A673 (cell line): Measurements from ENCODE around the gene SLC4A9. TPM values are rescaled to one million over a fixed set of nuclear protein-coding genes. Genes with fewer than 3 reads are reported as not detected.

Experiments
- BruUV-seq: library from RNA; stranded (reverse); fragments of 400-500 nt; replicated peaks from 2 replicates; lab custom pipeline; 2021; lab: Mats Ljungman, UMichigan
- CTCF ChIA-PET: fragments of 300-600 bp; sonication (Branson Sonifier 250); formaldehyde crosslinking; loops from one replicate; lab custom pipeline; 2022; ENCODE audit warnings: antibody characterized with exemption; lab: Charles Lee
- POLR2A ChIA-PET: fragments of 300-600 bp; sonication (Branson Sonifier 250); formaldehyde crosslinking; loops from one replicate; lab custom pipeline; 2022; ENCODE audit warnings: antibody characterized with exemption; ENCODE audit not compliant: low non-redundant PET; lab: Charles Lee
- DNase-seq: peaks from one replicate; pipeline ENCODE4 v3.0.0-alpha.2; 2015; ENCODE audit warnings: low spot score
- H3K27ac ChIP-seq: fragments of 200-600 bp; sonication (generic); 2 replicates; pipeline ENCODE4 v1.5.1; 2016; ENCODE audit warnings: mixed run types, low read depth, mild to moderate bottlenecking, mixed read lengths, antibody characterized with exemption, low read length; ENCODE audit not compliant: poor library complexity, severe bottlenecking
- H3K27me3 ChIP-seq: fragments of 200-600 bp; sonication (generic); replicated peaks from 2 replicates; pipeline ENCODE4 v1.6.1; 2017; ENCODE audit warnings: mixed run types, low read depth, mild to moderate bottlenecking, mixed read lengths, antibody characterized with exemption, low read length; ENCODE audit not compliant: insufficient read depth, poor library complexity
- H3K36me3 ChIP-seq: fragments of 200-600 bp; sonication (generic); 2 replicates; pipeline ENCODE4 v1.6.1; 2016; ENCODE audit warnings: mixed run types, mild to moderate bottlenecking, mixed read lengths, antibody characterized with exemption, low read length; ENCODE audit not compliant: insufficient read depth, poor library complexity, severe bottlenecking
- H3K4me1 ChIP-seq: fragments of 200-600 bp; sonication (generic); 2 replicates; pipeline ENCODE4 v1.6.1; 2017; ENCODE audit warnings: mixed run types, mild to moderate bottlenecking, mixed read lengths, antibody characterized with exemption, low read length; ENCODE audit not compliant: insufficient read depth, poor library complexity, severe bottlenecking
- H3K4me3 ChIP-seq: fragments of 200-600 bp; sonication (generic); 2 replicates; pipeline ENCODE4 v1.5.1; 2016; ENCODE audit warnings: low read depth, mixed run types, mild to moderate bottlenecking, mixed read lengths, low read length; ENCODE audit not compliant: poor library complexity, severe bottlenecking
- H3K9me3 ChIP-seq: fragments of 200-600 bp; sonication (generic); 2 replicates; pipeline ENCODE4 v1.6.1; 2016; ENCODE audit warnings: mixed run types, low read depth, mild to moderate bottlenecking, mixed read lengths, antibody characterized with exemption, low read length; ENCODE audit not compliant: poor library complexity, severe bottlenecking
- CTCF ChIP-seq: fragments of 300-800, 200-600 bp; sonication (generic); conservative IDR thresholded peaks from 2 replicates; pipeline ENCODE4 v1.5.1; 2017; ENCODE audit warnings: low read depth, mild to moderate bottlenecking, antibody characterized with exemption, low read length, moderate library complexity, mixed read lengths
- EZH2 ChIP-seq: fragments of 200-600 bp; sonication (generic); IDR thresholded peaks from 2 replicates; pipeline ENCODE4 v1.6.1; 2017; ENCODE audit warnings: borderline replicate concordance, low read depth, mild to moderate bottlenecking, mixed read lengths, antibody characterized with exemption, low read length; ENCODE audit not compliant: poor library complexity, severe bottlenecking
- intact Hi-C: fragments of 100-400 bp; cut with micrococcal nuclease; formaldehyde crosslinking; loops from one replicate; pipeline ENCODE4 v1.10.0; 2022; ENCODE audit not compliant: unreplicated experiment
- total RNA-seq: library from RNA; stranded (reverse); gene quantifications from 2 replicates; pipeline ENCODE4 v1.2.3, GENCODE V29; 2021

SLC4A9 gene
- total RNA-seq, 1 experiment from 2014 or later = not detected

DNA sequence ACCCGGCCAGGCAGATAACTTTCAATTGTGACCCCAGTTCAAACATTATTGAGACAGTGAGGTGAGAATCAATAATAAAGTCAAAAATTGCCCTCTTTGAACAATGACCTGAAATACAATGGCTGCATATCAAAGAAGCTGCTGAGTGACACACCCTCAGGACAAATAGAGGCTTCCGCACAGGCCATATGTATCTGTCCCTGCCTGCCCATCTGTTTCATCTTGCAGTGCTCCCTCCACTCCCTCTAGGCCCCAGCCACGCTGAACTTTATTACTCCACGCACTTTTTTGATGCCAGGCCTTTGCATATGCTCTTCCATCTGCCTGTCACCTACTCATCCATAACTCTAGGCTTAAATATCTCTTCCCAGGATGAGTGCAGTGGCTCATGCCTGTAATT, 41.2 kb upstream of the SLC4A9 start:
- POLR2A ChIA-PET = no interaction called here
- TF ChIP-seq CTCF (no peak), EZH2 (no peak)
- H3K36me3 ChIP-seq = no peaks in the 10 kb centered on the region
- CTCF ChIA-PET = no interaction called here
- peaks cover 11% of the 10 kb centered on the region for H3K4me1 ChIP-seq
- H3K27me3 ChIP-seq = no peaks in the 10 kb centered on the region
- H3K27ac ChIP-seq = no peak overlapping the region
- no peak for DNase-seq
- intact Hi-C loops = no loop called here
- no peak overlapping the region for H3K4me3 ChIP-seq
- BruUV-seq = no TSS peak
- H3K9me3 ChIP-seq = no peaks in the 10 kb centered on the region

- Histone ChIP-seq H3K36me3 (no peaks in the 10 kb centered on the region), H3K27me3 (no peaks in the 10 kb centered on the region), H3K27ac (no peak overlapping the region), H3K9me3 (no peaks in the 10 kb centered on the region), H3K4me1 (peaks cover 20% of the 10 kb centered on the region), H3K4me3 (no peak overlapping the region)
- BruUV-seq = no TSS peak
- intact Hi-C loops = no loop called here
- CTCF ChIA-PET = no interaction called here
- TF ChIP-seq EZH2 (no peak), CTCF (no peak)
- POLR2A ChIA-PET = no interaction called here
- no peak for DNase-seq
Measured at GRCh38 chr5:140319833-140320232, 40.2 kb upstream of the SLC4A9 start.

DNA sequence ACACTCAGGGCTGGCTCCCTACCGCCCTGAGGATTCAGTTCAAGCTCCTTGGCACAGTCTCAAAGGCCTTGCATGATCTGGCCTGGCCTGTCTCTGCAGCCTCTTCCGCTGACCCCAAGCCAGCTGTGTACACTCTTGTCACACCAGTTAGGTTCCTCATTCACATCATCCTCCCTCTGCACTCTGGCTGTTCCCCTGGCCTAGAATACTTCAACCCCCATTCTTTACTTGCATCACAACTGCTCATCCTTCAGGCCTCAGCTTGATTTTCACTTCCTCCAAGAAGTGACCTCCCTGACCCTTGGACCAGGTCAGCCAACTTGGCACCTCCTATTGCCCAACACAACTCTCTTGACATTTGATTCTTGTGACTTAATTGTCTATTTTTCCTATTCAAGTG, 38.2 kb upstream of the SLC4A9 start:
- no peak overlapping the region for H3K27ac ChIP-seq
- no TSS peak for BruUV-seq
- no peaks in the 10 kb centered on the region for H3K36me3 ChIP-seq
- no peak overlapping the region for H3K4me3 ChIP-seq
- ChIA-PET CTCF (no interaction called here), POLR2A (no interaction called here)
- H3K9me3 ChIP-seq = no peaks in the 10 kb centered on the region
- DNase-seq = no peak
- TF ChIP-seq EZH2 (no peak), CTCF (no peak)
- intact Hi-C loops = no loop called here
- peaks cover 22% of the 10 kb centered on the region for H3K4me1 ChIP-seq
- no peaks in the 10 kb centered on the region for H3K27me3 ChIP-seq
